Measurements from ENCODE around the gene ACADM. TPM values are rescaled to one million over a fixed set of nuclear protein-coding genes. Genes with fewer than 3 reads are reported as not detected.
A peak's percentile ranks its signal among the peaks of the same experiment; 100 is the strongest.
"Not testable (repeated sequence)": the region's sequence is repeated elsewhere in the genome, so short reads cannot be mapped to it uniquely, and the experiment has no call there.

The ACADM gene
- total RNA-seq, 4 donors from 2014 or later, result 22.9 to 51.1 (median 41.2) TPM

GRCh38 chr1:75783920-75784319, 59.4 kb downstream of the ACADM start:
- H3K4me3 ChIP-seq; DNase-seq (ENCODE audit: low spot score in 2 of 2); H3K9me3 ChIP-seq; H3K27me3 ChIP-seq; H3K27ac ChIP-seq; H3K36me3 ChIP-seq: not testable (repeated sequence)
- H3K4me1 ChIP-seq, result peaks cover 0 to 29% (median 19%) of the 10 kb centered on the region in 4 donors
- WGBS, 2 donors, result 94 to 98% methylated on average over 4 of the region's 4 CpGs

GRCh38 chr1:75785320-75785982, 60.9 kb downstream of the ACADM start:
- H3K27ac ChIP-seq, result peak overlapping the region; percentile 46 to 93 (median 84)
- no peak for TF ChIP-seq CTCF (IDR thresholded peaks at IDR 0.05)
- TF ChIP-seq POLR2A (IDR thresholded peaks at IDR 0.05), result no peak
- TF ChIP-seq EP300 (IDR thresholded peaks at IDR 0.05), result no peak

GRCh38 chr1:75785983-75786853, 61.7 kb downstream of the ACADM start, which contains the start of gene RABGGTB:
Gene RABGGTB (plus strand): TSS chr1:75786256. CDS start chr1:75786272, 16 bp downstream.
- peaks cover 0 to 51% (median 23%) of the 10 kb centered on the region in 4 donors for H3K4me1 ChIP-seq
- WGBS, 2 donors, result 0 to 1% methylated on average over 28 of the region's 28 CpGs
- TF ChIP-seq EP300 (IDR thresholded peaks at IDR 0.05) (peak; percentile 20 to 94), CTCF (IDR thresholded peaks at IDR 0.05) (peak in 1 of 5 experiments; percentile 9), POLR2A (IDR thresholded peaks at IDR 0.05) (peak; percentile 57 to 79)
- H3K27me3 ChIP-seq, result no peaks in the 10 kb centered on the region
- no peaks in the 10 kb centered on the region for H3K9me3 ChIP-seq
- DNase-seq (ENCODE audit: low spot score in 2 of 2), result peak; percentile 78 to 89
- H3K36me3 ChIP-seq, result peaks cover 0 to 14% (median 0%) of the 10 kb centered on the region in 3 donors
- H3K27ac ChIP-seq, result peak within 1 kb of the TSS; percentile 46 to 93 (median 84)
- peak within 1 kb of the TSS; percentile 50 to 77 (median 67) for H3K4me3 ChIP-seq

More at GRCh38 chr1:75785320-75785982, 60.9 kb downstream of the ACADM start:
- WGBS, 2 donors, result 9 to 12% methylated on average over 9 of the region's 9 CpGs
- H3K9me3 ChIP-seq, result no peaks in the 10 kb centered on the region
- peaks cover 0 to 44% (median 23%) of the 10 kb centered on the region in 4 donors for H3K4me1 ChIP-seq
- H3K4me3 ChIP-seq, result peak overlapping the region; percentile 50 to 77 (median 67)
- DNase-seq (ENCODE audit: low spot score in 2 of 2), result no peak
- no peaks in the 10 kb centered on the region for H3K27me3 ChIP-seq
- peaks cover 0 to 6% (median 0%) of the 10 kb centered on the region in 3 donors for H3K36me3 ChIP-seq

GRCh38 chr1:75786901-75787493, 62.5 kb downstream of the ACADM start:
- peaks cover 0 to 51% (median 23%) of the 10 kb centered on the region in 4 donors for H3K4me1 ChIP-seq
- no peaks in the 10 kb centered on the region for H3K9me3 ChIP-seq
- DNase-seq (ENCODE audit: low spot score in 2 of 2), result no peak
- no peaks in the 10 kb centered on the region for H3K27me3 ChIP-seq
- H3K27ac ChIP-seq, result peak overlapping the region in 3 of 4 donors; percentile 80 to 93 (median 87)
- H3K36me3 ChIP-seq, result peaks cover 0 to 22% (median 5%) of the 10 kb centered on the region in 3 donors
- H3K4me3 ChIP-seq, result peak overlapping the region; percentile 50 to 77 (median 67)
- WGBS, 2 donors, result 3 to 5% methylated on average over 10 of the region's 10 CpGs
- TF ChIP-seq EP300 (IDR thresholded peaks at IDR 0.05) (no peak), CTCF (IDR thresholded peaks at IDR 0.05) (no peak), POLR2A (IDR thresholded peaks at IDR 0.05) (no peak)

- 18 to 22% methylated on average over 4 of the region's 4 CpGs for WGBS, 2 donors
- DNase-seq (ENCODE audit: low spot score in 2 of 2), result no peak
- Histone ChIP-seq H3K4me3 (peak overlapping the region; percentile 50 to 77 (median 67)), H3K9me3 (no peaks in the 10 kb centered on the region), H3K27ac (peak overlapping the region in 3 of 4 donors; percentile 80 to 93 (median 87)), H3K27me3 (no peaks in the 10 kb centered on the region), H3K36me3 (peaks cover 0 to 27% (median 10%) of the 10 kb centered on the region in 3 donors), H3K4me1 (peaks cover 0 to 51% (median 23%) of the 10 kb centered on the region in 4 donors)
- TF ChIP-seq EP300 (IDR thresholded peaks at IDR 0.05), result no peak
- TF ChIP-seq CTCF (IDR thresholded peaks at IDR 0.05), result no peak
- TF ChIP-seq POLR2A (IDR thresholded peaks at IDR 0.05), result no peak
Measured at GRCh38 chr1:75787524-75787923, 63.0 kb downstream of the ACADM start.
